KOPT-K1 (cell line): Measurements from ENCODE around the gene IARS2.
"Not testable (repeated sequence)": the region's sequence is repeated elsewhere in the genome, so short reads cannot be mapped to it uniquely, and the experiment has no call there.

ENCODE experiments used
- H3K27ac ChIP-seq: fragments of 200-600 bp; sonication (generic); 2 replicates; pipeline ENCODE4 v1.5.1; 2016; ENCODE audit warnings: antibody characterized with exemption, mild to moderate bottlenecking, low read depth, low read length; ENCODE audit not compliant: poor library complexity, severe bottlenecking
- H3K36me3 ChIP-seq: fragments of 200-600 bp; sonication (generic); 2 replicates; pipeline ENCODE4 v1.5.1; 2017; ENCODE audit warnings: antibody characterized with exemption, mild to moderate bottlenecking, low read length, moderate library complexity; ENCODE audit not compliant: insufficient read depth
- H3K9me3 ChIP-seq: fragments of 200-600 bp; sonication (generic); 2 replicates; pipeline ENCODE4 v1.5.1; 2017; ENCODE audit warnings: antibody characterized with exemption, low read length, mild to moderate bottlenecking; ENCODE audit not compliant: insufficient read depth, poor library complexity, severe bottlenecking

The IARS2 gene

GRCh38 chr1:220135755-220136154 is 41.8 kb downstream of the IARS2 start:
- H3K9me3 ChIP-seq: no peaks in the 10 kb centered on the region
- H3K27ac ChIP-seq: no peak overlapping the region
- peaks cover 93% of the 10 kb centered on the region for H3K36me3 ChIP-seq

GRCh38 chr1:220137019-220137786 is 43.3 kb downstream of the IARS2 start:
- Histone ChIP-seq H3K36me3 (peaks cover 97% of the 10 kb centered on the region), H3K9me3 (no peaks in the 10 kb centered on the region), H3K27ac (no peak overlapping the region)

- no peak overlapping the region for H3K27ac ChIP-seq
- no peaks in the 10 kb centered on the region for H3K9me3 ChIP-seq
- H3K36me3 ChIP-seq: peaks cover 93% of the 10 kb centered on the region
Observed at GRCh38 chr1:220139966-220140365, 46.0 kb downstream of the IARS2 start.

- Histone ChIP-seq H3K9me3 (no peaks in the 10 kb centered on the region), H3K27ac (no peak overlapping the region), H3K36me3 (peaks cover 92% of the 10 kb centered on the region)
Observed at GRCh38 chr1:220144051-220144450, 50.1 kb downstream of the IARS2 start.

GRCh38 chr1:220149742-220150141 is 55.8 kb downstream of the IARS2 start:
- Histone ChIP-seq H3K27ac (no peak overlapping the region), H3K9me3 (no peaks in the 10 kb centered on the region), H3K36me3 (peaks cover 95% of the 10 kb centered on the region)

GRCh38 chr1:220151454-220151853 is 57.5 kb downstream of the IARS2 start:
- Histone ChIP-seq H3K36me3 (peaks cover 96% of the 10 kb centered on the region), H3K9me3 (no peaks in the 10 kb centered on the region), H3K27ac (no peak overlapping the region)

GRCh38 chr1:220153147-220153546 is 59.2 kb downstream of the IARS2 start:
- H3K27ac ChIP-seq: no peak overlapping the region
- H3K9me3 ChIP-seq: no peaks in the 10 kb centered on the region
- peaks cover 97% of the 10 kb centered on the region for H3K36me3 ChIP-seq

GRCh38 chr1:220156620-220157146 is 62.8 kb downstream of the IARS2 start:
- H3K27ac ChIP-seq: no peak overlapping the region
- peaks cover 90% of the 10 kb centered on the region for H3K36me3 ChIP-seq
- no peaks in the 10 kb centered on the region for H3K9me3 ChIP-seq

GRCh38 chr1:220157738-220158137 is 63.8 kb downstream of the IARS2 start:
- H3K27ac ChIP-seq: no peak overlapping the region
- peaks cover 82% of the 10 kb centered on the region for H3K36me3 ChIP-seq
- no peaks in the 10 kb centered on the region for H3K9me3 ChIP-seq

- not testable (repeated sequence) for H3K9me3 ChIP-seq, H3K27ac ChIP-seq
- peaks cover 80% of the 10 kb centered on the region for H3K36me3 ChIP-seq
Observed at GRCh38 chr1:220158530-220158929, 64.6 kb downstream of the IARS2 start.

GRCh38 chr1:220159041-220159440 is 65.1 kb downstream of the IARS2 start:
- peaks cover 80% of the 10 kb centered on the region for H3K36me3 ChIP-seq
- no peaks in the 10 kb centered on the region for H3K9me3 ChIP-seq
- H3K27ac ChIP-seq: no peak overlapping the region

- Histone ChIP-seq H3K27ac (no peak overlapping the region), H3K9me3 (no peaks in the 10 kb centered on the region), H3K36me3 (peaks cover 80% of the 10 kb centered on the region)
Observed at GRCh38 chr1:220160027-220160426, 66.1 kb downstream of the IARS2 start.

- peaks cover 82% of the 10 kb centered on the region for H3K36me3 ChIP-seq
- no peak overlapping the region for H3K27ac ChIP-seq
Observed at GRCh38 chr1:220164116-220164515, 70.2 kb downstream of the IARS2 start.

GRCh38 chr1:220164517-220164916 is 70.6 kb downstream of the IARS2 start:
- no peak overlapping the region for H3K27ac ChIP-seq
- no peaks in the 10 kb centered on the region for H3K9me3 ChIP-seq
- H3K36me3 ChIP-seq: peaks cover 86% of the 10 kb centered on the region

More at GRCh38 chr1:220164116-220164515, 70.2 kb downstream of the IARS2 start:
- no peaks in the 10 kb centered on the region for H3K9me3 ChIP-seq

- H3K9me3 ChIP-seq: no peaks in the 10 kb centered on the region
- H3K27ac ChIP-seq: no peak overlapping the region
- H3K36me3 ChIP-seq: peaks cover 86% of the 10 kb centered on the region
Observed at GRCh38 chr1:220166853-220167252, 72.9 kb downstream of the IARS2 start.

- H3K36me3 ChIP-seq: peaks cover 95% of the 10 kb centered on the region
- H3K27ac ChIP-seq, H3K9me3 ChIP-seq: not testable (repeated sequence)
Observed at GRCh38 chr1:220169887-220170286, 76.0 kb downstream of the IARS2 start.
